ENCODE results near the gene BACE2.
"Not testable (repeated sequence)": the region's sequence is repeated elsewhere in the genome, so short reads cannot be mapped to it uniquely, and the experiment has no call there.

The BACE2 gene

DNA sequence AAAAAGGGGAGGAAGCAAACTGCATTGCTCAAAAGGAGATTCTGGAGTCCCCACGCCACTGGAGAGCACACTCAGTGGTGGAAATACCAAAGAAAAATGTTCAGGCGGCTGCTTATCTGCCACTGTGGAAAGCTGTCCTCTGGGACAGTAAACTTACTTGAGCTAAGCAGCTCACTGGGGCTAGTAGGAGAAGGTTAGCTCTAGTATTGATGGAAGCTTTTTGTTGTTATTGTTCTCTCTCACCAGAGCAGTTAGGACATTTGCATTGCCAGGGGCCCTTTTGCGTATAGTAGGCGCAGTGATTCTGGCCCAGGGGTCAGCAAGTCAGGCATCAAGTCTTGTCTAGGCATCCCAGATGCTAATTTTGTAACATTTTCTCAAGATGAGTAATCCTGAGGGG, 15.6 kb downstream of the BACE2 start:
- H3K4me1 Mint-ChIP-seq (ENCODE audit: low read depth): no peaks in the 10 kb centered on the region
- H3K36me3 Mint-ChIP-seq (ENCODE audit: low read depth): no peaks in the 10 kb centered on the region
- no peak overlapping the region for H3K27ac Mint-ChIP-seq
- H3K4me3 Mint-ChIP-seq: no peak overlapping the region
- peaks cover 5% of the 10 kb centered on the region for H3K9me3 Mint-ChIP-seq
- intact Hi-C loops (cut with micrococcal nuclease): no loop called here
- peaks cover 3% of the 10 kb centered on the region for H3K27me3 Mint-ChIP-seq

DNA sequence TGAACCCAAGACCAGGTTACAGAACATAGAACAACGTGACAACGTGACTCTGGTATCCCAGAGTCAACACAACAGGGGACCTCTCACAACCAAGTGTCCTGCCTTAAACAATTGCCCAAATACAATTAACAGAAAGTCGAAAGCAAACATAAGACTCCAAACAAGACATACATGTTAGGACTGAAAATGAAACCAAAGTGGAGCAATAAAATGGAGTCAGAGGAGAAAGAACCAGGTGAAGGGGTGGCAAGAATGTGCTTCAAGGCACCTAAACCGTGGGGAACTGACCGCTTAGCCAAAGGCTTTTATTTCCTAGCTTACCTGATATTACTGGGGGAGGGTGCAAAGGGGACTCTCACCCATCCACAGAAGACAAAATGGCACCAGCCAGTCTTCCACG, 17.8 kb downstream of the BACE2 start:
- Mint-ChIP-seq H3K4me1 (ENCODE audit: low read depth) (peaks cover 5% of the 10 kb centered on the region), H3K27ac (no peak overlapping the region), H3K4me3 (no peak overlapping the region), H3K36me3 (ENCODE audit: low read depth) (no peaks in the 10 kb centered on the region), H3K9me3 (peaks cover 24% of the 10 kb centered on the region), H3K27me3 (peaks cover 3% of the 10 kb centered on the region)
- intact Hi-C loops (cut with micrococcal nuclease): no loop called here

DNA sequence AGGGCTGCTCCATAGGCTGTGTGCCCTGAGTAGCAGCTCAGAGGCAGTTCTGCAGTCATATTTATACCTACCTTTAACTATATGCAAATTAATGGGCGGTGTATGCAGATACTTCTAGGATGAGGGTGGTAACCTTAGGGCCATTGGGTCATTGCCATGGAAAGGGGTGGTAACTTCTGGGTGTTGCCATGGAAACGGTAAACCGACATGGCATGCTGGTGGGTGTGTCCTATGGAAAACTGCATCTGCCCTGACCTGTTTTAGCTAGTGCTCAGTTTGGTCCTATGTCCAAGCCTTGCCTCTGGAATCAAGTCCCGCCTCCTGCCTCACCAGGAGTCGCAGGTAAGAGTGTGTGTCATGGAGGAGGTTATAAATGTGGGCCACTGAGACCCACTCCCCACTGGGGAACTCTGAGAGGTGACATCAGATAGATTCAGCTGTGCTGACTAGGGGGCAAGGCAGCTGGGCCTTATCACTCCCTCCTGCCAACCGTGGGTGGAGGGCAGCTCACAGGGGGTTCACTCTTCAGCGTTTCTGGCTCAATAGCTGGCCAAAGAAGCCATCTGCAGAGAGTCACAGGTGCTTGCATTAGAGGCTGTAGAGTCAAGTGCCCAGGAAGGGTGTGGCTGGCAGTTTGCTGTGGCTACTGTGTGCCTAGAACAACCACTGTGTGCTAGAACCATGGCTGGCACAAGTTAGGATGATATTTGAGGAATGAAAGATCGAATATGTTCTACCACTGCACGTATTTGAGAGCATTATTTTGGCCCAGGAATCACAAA, 19.0 kb downstream of the BACE2 start:
- peaks cover 25% of the 10 kb centered on the region for H3K9me3 Mint-ChIP-seq
- no peaks in the 10 kb centered on the region for H3K27me3 Mint-ChIP-seq
- H3K27ac Mint-ChIP-seq: no peak overlapping the region
- H3K4me3 Mint-ChIP-seq: no peak overlapping the region
- intact Hi-C loops (cut with micrococcal nuclease): no loop called here
- no peaks in the 10 kb centered on the region for H3K36me3 Mint-ChIP-seq (ENCODE audit: low read depth)
- peaks cover 5% of the 10 kb centered on the region for H3K4me1 Mint-ChIP-seq (ENCODE audit: low read depth)

DNA sequence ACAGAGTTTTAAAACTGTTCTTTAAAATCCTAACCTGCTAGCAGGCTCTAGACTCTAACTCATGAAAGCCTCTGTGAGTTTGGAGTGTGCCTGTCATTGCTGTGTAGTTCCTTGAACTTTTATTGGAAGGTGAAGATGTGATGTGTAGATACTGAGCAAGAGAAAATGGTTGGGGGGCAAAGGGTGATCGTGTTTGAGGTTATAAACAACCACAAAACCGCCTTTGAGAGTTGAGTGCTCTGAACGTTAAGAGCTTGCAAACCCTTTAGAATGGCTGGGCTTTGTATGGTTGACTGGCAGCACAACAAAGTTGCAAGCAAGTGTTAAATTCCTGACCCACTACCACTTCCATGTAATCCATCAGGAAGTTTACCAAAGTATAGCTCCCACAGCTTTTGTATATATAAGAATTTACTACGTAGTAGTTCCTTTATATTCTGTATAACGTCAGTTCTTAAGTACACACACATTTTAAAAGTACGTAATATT, 19.6 kb downstream of the BACE2 start:
- Mint-ChIP-seq H3K27ac (no peak overlapping the region), H3K27me3 (no peaks in the 10 kb centered on the region), H3K4me3 (no peak overlapping the region), H3K9me3 (peaks cover 25% of the 10 kb centered on the region), H3K4me1 (ENCODE audit: low read depth) (peaks cover 5% of the 10 kb centered on the region), H3K36me3 (ENCODE audit: low read depth) (no peaks in the 10 kb centered on the region)
- intact Hi-C loops (cut with micrococcal nuclease): no loop called here

DNA sequence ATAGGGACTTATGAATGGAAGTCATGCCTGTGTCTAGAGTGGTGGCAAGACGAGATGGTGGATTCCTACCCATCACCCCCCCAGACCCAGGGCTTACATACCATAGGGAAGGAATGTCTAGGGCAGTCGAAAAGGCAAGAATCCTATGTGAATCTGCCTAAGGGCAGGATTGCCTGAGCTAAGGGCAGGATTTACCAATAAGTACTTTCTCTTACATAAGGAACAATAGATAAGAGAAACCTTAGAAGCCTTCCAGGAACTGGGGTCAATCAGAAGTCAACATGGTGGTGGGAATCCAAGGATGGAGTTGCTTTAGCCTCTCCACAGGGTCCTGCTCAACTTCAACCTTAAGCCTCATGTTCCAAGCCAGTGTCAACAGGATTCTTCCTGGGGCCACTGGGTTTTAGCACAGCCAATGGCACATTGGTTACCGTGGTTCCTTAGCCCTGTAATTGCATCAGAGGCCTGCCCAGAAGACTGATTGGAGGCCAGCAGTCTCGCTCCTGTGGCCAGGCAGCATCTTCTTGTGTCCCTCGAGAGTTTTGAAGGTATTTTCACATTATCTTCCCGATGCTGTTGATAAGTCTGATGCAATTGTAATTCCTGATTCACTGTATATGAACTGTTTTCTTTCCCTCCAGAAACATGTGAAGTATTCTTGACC, 20.7 kb downstream of the BACE2 start:
- Mint-ChIP-seq H3K27me3 (no peaks in the 10 kb centered on the region), H3K9me3 (peaks cover 25% of the 10 kb centered on the region), H3K4me3 (no peak overlapping the region), H3K36me3 (ENCODE audit: low read depth) (no peaks in the 10 kb centered on the region), H3K4me1 (ENCODE audit: low read depth) (peaks cover 5% of the 10 kb centered on the region), H3K27ac (peak overlapping the region; percentile 6)
- intact Hi-C loops (cut with micrococcal nuclease): no loop called here

DNA sequence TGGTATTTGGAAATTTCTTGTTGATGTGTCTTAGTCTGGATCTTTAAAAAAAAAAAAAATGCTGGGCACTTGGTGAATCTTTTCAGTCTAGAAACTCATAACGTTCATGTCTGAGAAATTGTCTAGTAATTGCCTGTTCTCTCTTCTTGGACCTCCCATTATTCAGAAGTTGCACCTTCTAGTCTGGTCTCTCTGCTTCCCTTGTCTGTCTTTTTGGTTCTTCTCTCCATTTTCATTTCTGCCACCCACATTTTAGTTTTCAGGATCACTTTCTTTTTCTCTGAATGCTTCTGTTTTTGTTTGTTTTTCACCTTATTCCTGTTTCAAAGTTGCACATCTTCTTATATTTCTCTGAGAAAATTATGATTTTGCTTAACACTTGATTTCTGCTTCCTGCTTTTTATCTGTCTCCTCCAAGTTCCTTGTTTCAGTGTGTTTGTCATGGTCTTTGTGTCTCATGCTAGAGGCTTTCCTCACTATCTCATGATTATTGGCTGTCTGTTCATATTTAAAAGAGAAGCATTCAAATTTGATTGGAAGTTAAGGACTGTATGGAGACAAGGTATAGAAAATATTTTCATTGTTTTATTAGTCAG, 21.3 kb downstream of the BACE2 start:
- H3K36me3 Mint-ChIP-seq (ENCODE audit: low read depth): no peaks in the 10 kb centered on the region
- H3K9me3 Mint-ChIP-seq: peaks cover 21% of the 10 kb centered on the region
- intact Hi-C loops (cut with micrococcal nuclease): no loop called here
- no peaks in the 10 kb centered on the region for H3K27me3 Mint-ChIP-seq
- H3K4me1 Mint-ChIP-seq (ENCODE audit: low read depth): peaks cover 5% of the 10 kb centered on the region
- H3K27ac Mint-ChIP-seq: peak overlapping the region; percentile 6
- no peak overlapping the region for H3K4me3 Mint-ChIP-seq

DNA sequence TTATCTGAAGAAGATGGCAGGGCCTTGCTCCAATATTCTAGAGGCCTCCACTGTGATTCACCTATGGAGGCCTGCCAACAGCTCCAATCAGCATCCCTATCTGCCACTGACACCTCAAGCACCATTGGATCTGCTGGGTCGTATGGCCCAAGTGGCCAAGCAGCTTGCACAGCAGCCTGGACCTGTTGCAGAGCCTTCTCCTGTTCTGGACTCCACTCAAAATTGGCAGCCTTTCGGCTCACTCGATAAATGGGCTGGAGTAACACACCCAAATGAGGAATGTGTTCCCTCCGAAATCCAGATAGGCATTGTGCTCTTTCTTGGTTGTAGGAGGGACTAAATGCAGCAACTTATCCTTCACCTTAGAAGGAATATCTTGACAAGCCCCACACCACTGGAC, 24.6 kb downstream of the BACE2 start:
- H3K4me1 Mint-ChIP-seq (ENCODE audit: low read depth); H3K27ac Mint-ChIP-seq; intact Hi-C loops (cut with micrococcal nuclease); H3K27me3 Mint-ChIP-seq; H3K36me3 Mint-ChIP-seq (ENCODE audit: low read depth); H3K4me3 Mint-ChIP-seq: not testable (repeated sequence)
- H3K9me3 Mint-ChIP-seq: peaks cover 20% of the 10 kb centered on the region

DNA sequence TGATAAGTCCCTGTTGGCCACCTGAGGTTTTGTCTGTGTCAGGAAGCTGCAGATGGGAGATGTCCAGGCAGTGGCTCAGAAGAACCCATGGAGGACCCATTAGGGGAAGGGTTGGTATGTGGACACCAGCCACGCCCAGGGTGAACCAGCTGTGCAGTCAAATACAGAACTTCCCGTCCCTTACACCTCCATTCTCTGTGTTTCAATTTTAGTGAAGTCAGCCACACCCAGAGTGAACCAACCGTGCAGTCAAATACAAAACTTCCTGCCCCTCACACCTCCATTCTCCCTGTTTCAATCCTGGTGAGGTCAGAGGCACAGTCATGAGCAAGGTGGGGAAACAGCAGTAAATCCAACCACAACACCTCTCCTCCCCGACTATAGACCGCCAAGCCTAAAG, 27.4 kb downstream of the BACE2 start:
- no peaks in the 10 kb centered on the region for H3K27me3 Mint-ChIP-seq
- H3K27ac Mint-ChIP-seq: no peak overlapping the region
- peaks cover 6% of the 10 kb centered on the region for H3K9me3 Mint-ChIP-seq
- intact Hi-C loops (cut with micrococcal nuclease): no loop called here
- no peaks in the 10 kb centered on the region for H3K4me1 Mint-ChIP-seq (ENCODE audit: low read depth)
- H3K36me3 Mint-ChIP-seq (ENCODE audit: low read depth): no peaks in the 10 kb centered on the region
- no peak overlapping the region for H3K4me3 Mint-ChIP-seq

DNA sequence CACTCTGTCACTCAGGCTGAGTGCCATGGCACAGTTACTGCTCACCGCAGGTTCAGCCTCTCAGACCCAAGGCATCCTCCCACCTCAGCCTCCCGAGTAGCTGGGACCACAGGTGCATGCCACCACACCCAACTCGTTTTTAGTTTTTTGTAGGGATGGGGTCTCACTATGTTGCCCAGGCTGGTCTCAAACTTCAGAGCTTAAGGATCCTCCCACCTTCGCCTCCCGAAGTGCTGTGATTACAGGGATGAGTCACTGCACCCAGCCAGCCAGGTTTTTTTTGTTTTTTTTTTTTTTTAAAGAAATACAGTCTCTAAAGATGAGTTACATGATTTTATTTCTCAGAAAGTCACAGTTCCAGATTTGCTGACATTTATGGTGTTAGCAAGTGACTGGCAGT, 29.0 kb downstream of the BACE2 start:
- intact Hi-C loops (cut with micrococcal nuclease): no loop called here
- Mint-ChIP-seq H3K27me3 (no peaks in the 10 kb centered on the region), H3K27ac (no peak overlapping the region), H3K9me3 (no peaks in the 10 kb centered on the region), H3K36me3 (ENCODE audit: low read depth) (no peaks in the 10 kb centered on the region), H3K4me3 (no peak overlapping the region), H3K4me1 (ENCODE audit: low read depth) (no peaks in the 10 kb centered on the region)

DNA sequence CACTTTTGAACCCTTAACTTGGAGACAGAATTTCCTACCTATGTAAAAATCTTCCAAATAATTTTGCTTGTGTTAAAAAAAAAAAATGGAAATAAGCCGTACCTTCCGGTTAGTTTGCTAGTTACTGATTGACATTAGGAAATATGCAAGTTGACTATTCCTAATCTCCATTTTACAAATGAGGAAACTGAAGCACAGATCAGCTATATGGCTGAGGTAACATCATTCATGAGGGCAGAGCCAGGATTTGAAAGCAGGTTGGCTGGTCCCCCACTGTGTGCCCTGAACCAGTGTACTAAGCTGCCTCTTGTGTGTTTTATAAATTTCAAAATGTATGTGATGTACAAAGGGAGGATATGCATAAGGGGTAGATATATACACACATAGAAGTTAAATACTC, 29.6 kb downstream of the BACE2 start:
- H3K4me1 Mint-ChIP-seq (ENCODE audit: low read depth): no peaks in the 10 kb centered on the region
- intact Hi-C loops (cut with micrococcal nuclease): no loop called here
- no peak overlapping the region for H3K4me3 Mint-ChIP-seq
- no peaks in the 10 kb centered on the region for H3K9me3 Mint-ChIP-seq
- H3K36me3 Mint-ChIP-seq (ENCODE audit: low read depth): no peaks in the 10 kb centered on the region
- H3K27ac Mint-ChIP-seq: no peak overlapping the region
- H3K27me3 Mint-ChIP-seq: no peaks in the 10 kb centered on the region

DNA sequence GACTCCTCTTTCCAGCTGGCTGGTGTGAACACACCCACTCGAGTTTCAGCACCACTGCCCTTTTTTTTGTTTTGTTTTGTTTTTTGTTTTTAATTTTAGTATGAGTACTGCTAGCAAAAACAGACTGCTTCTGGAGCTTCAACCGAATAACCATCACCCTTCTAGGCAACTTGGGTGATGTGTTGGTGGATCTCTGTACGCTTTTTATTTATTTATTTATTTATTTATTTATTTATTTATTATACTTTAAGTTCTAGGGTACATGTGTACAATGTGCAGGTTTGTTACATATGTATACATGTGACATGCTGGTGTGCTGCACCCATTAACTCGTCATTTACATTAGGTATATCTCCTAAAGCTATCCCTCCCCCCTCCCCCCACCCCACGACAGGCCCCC, 30.7 kb downstream of the BACE2 start:
- H3K36me3 Mint-ChIP-seq (ENCODE audit: low read depth); H3K4me1 Mint-ChIP-seq (ENCODE audit: low read depth); H3K27ac Mint-ChIP-seq; H3K4me3 Mint-ChIP-seq; intact Hi-C loops (cut with micrococcal nuclease); H3K9me3 Mint-ChIP-seq; H3K27me3 Mint-ChIP-seq: not testable (repeated sequence)

DNA sequence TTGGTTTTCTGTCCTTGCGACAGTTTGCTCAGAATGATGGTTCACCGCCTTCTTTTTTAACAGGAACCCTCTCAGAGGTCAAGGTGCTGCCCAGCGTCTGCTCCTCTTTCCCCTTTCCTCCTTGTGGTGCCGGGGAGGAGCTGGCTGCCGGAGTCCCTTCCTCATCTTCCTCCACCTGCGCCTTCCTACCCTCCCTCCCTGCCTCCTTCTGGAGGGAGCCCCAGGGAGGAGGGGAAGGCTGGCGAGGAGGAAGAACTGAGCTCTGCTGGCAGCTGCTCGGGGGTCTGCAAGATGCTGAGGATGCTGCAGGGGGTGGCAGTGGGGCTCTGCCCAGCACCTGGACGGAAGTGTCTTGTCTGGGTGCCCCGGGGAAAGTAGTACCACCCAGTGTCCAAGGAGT, 31.2 kb downstream of the BACE2 start:
- H3K9me3 Mint-ChIP-seq: no peaks in the 10 kb centered on the region
- H3K27ac Mint-ChIP-seq: no peak overlapping the region

DNA sequence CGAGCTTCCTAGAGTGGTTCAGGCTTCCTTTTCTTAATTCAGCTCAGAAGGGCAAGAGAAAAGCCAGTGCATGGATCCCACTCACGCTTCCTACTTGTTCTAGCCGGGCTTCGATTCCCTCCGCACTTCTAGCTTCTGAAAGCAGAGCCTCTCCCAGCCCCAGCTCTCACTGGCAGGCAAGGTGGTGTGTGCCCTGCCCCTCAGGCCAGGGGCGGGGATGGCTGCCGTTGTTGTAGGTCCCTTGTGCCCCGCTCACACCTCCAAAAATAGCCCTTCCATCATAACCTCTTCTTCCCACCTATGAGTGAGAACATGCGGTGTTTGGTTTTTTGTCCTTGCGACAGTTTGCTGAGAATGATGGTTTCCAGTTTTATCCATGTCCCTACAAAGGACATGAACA, 31.6 kb downstream of the BACE2 start:
- intact Hi-C loops (cut with micrococcal nuclease): no loop called here
- Mint-ChIP-seq H3K9me3 (no peaks in the 10 kb centered on the region), H3K4me3 (no peak overlapping the region), H3K4me1 (ENCODE audit: low read depth) (no peaks in the 10 kb centered on the region), H3K27me3 (no peaks in the 10 kb centered on the region), H3K27ac (no peak overlapping the region), H3K36me3 (ENCODE audit: low read depth) (no peaks in the 10 kb centered on the region)

More for the DNA sequence above, 31.2 kb downstream of the BACE2 start:
- H3K4me1 Mint-ChIP-seq (ENCODE audit: low read depth): no peaks in the 10 kb centered on the region
- H3K4me3 Mint-ChIP-seq: no peak overlapping the region
- H3K36me3 Mint-ChIP-seq (ENCODE audit: low read depth): no peaks in the 10 kb centered on the region
- no peaks in the 10 kb centered on the region for H3K27me3 Mint-ChIP-seq
- intact Hi-C loops (cut with micrococcal nuclease): no loop called here

DNA sequence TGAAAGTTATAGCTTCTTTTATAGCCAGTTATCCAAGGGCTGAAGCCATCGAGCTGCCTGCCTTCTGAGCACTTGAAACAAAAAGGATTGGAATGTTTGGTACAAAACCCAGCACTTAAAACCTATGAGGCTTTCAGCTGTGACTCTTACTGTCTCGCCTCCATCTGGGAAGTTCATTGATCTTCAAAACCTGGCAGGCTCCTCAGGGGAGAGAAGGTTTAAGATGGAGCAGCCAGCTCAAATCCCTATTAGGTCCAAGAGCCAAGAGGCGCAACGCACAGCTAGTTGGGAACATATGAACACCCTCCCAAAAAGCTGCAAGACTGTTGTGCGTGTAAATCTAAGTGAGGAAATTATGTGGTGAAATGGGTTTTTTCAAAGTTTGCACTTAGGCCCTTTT, 33.4 kb downstream of the BACE2 start:
- intact Hi-C loops (cut with micrococcal nuclease): no loop called here

More for the DNA sequence above, 33.4 kb downstream of the BACE2 start:
- H3K27me3 Mint-ChIP-seq: no peaks in the 10 kb centered on the region
- no peak overlapping the region for H3K27ac Mint-ChIP-seq
- no peaks in the 10 kb centered on the region for H3K9me3 Mint-ChIP-seq
- H3K36me3 Mint-ChIP-seq (ENCODE audit: low read depth): no peaks in the 10 kb centered on the region
- H3K4me1 Mint-ChIP-seq (ENCODE audit: low read depth): no peaks in the 10 kb centered on the region
- H3K4me3 Mint-ChIP-seq: no peak overlapping the region
